Osteoblast (primary cell): ENCODE measurements around the gene RPS3. TPM values are rescaled to one million over a fixed set of nuclear protein-coding genes. Genes with fewer than 3 reads are reported as not detected.
"Not testable (repeated sequence)": the region's sequence is repeated elsewhere in the genome, so short reads cannot be mapped to it uniquely, and the experiment has no call there.

ENCODE experiments used
- DNase-seq: peaks from one replicate; pipeline ENCODE4 v3.0.0; 2011; ENCODE audit warnings: low spot score, mixed read lengths; ENCODE audit not compliant: insufficient read length; ENCODE audit errors: missing footprints
- H2AFZ ChIP-seq: 2 replicates; pipeline ENCODE4 v1.6.0; 2011; ENCODE audit warnings: mild to moderate bottlenecking, low read length
- H3K27ac ChIP-seq: 2 replicates; pipeline ENCODE4 v1.5.1; 2011; ENCODE audit warnings: mild to moderate bottlenecking, low read depth, low read length, moderate library complexity
- H3K27me3 ChIP-seq: 2 replicates; pipeline ENCODE4 v1.6.0; 2012; ENCODE audit warnings: mild to moderate bottlenecking, control low read depth, inconsistent platforms, low read length, moderate library complexity; ENCODE audit not compliant: insufficient read depth
- H3K36me3 ChIP-seq: 2 replicates; pipeline ENCODE4 v1.5.1; 2011; ENCODE audit warnings: mild to moderate bottlenecking, low read length, control low read depth, moderate library complexity; ENCODE audit not compliant: insufficient read depth
- H3K4me1 ChIP-seq: 2 replicates; pipeline ENCODE4 v1.5.1; 2011; ENCODE audit warnings: mild to moderate bottlenecking, low read length, control low read depth, moderate library complexity; ENCODE audit not compliant: insufficient read depth
- H3K4me2 ChIP-seq: 2 replicates; pipeline ENCODE4 v1.6.0; 2011; ENCODE audit warnings: mild to moderate bottlenecking, low read length; ENCODE audit not compliant: insufficient read depth
- H3K4me3 ChIP-seq: fragments of 200-600 bp; sonication (generic); 3 replicates; pipeline ENCODE4 v1.5.1; 2012; ENCODE audit warnings: mild to moderate bottlenecking, low read length, inconsistent platforms; ENCODE audit not compliant: insufficient read depth
- H3K79me2 ChIP-seq: 2 replicates; pipeline ENCODE4 v1.6.0; 2012; ENCODE audit warnings: mild to moderate bottlenecking, low read length, control low read depth, inconsistent platforms; ENCODE audit not compliant: insufficient read depth
- H3K9me3 ChIP-seq: 2 replicates; pipeline ENCODE4 v1.5.1; 2011; ENCODE audit warnings: low read depth, low read length, control low read depth
- H4K20me1 ChIP-seq: 2 replicates; pipeline ENCODE4 v1.6.0; 2012; ENCODE audit warnings: mild to moderate bottlenecking, low read length, control low read depth; ENCODE audit not compliant: insufficient read depth
- total RNA-seq: library from RNA; depleted of rRNA; stranded (reverse); fragments of >200 nt; gene quantifications from 2 replicates; pipeline ENCODE4 v1.2.3, GENCODE V29; 2012
- TF ChIP-seq, protein P1 (sequence below): IDR thresholded peaks from 2 replicates; pipeline ENCODE4 v1.5.1; 2011; ENCODE audit warnings: mild to moderate bottlenecking, low read depth, low read length, moderate library complexity; ENCODE audit errors: extremely low read depth

Gene RPS3
- total RNA-seq, 1 donor = 1,512 TPM

GRCh38 chr11:75365711-75366181, 33.6 kb upstream of the RPS3 start:
- Histone ChIP-seq H3K36me3 (no peaks in the 10 kb centered on the region), H3K27ac (no peak overlapping the region), H3K4me3 (no peak overlapping the region), H3K9me3 (no peaks in the 10 kb centered on the region), H2AFZ (no peak overlapping the region), H3K4me1 (peaks cover 6% of the 10 kb centered on the region), H3K4me2 (no peak overlapping the region), H3K27me3 (peaks cover 8% of the 10 kb centered on the region), H3K79me2 (no peaks in the 10 kb centered on the region), H4K20me1 (no peaks in the 10 kb centered on the region)
- TF ChIP-seq, protein P1, sequence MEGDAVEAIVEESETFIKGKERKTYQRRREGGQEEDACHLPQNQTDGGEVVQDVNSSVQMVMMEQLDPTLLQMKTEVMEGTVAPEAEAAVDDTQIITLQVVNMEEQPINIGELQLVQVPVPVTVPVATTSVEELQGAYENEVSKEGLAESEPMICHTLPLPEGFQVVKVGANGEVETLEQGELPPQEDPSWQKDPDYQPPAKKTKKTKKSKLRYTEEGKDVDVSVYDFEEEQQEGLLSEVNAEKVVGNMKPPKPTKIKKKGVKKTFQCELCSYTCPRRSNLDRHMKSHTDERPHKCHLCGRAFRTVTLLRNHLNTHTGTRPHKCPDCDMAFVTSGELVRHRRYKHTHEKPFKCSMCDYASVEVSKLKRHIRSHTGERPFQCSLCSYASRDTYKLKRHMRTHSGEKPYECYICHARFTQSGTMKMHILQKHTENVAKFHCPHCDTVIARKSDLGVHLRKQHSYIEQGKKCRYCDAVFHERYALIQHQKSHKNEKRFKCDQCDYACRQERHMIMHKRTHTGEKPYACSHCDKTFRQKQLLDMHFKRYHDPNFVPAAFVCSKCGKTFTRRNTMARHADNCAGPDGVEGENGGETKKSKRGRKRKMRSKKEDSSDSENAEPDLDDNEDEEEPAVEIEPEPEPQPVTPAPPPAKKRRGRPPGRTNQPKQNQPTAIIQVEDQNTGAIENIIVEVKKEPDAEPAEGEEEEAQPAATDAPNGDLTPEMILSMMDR = no peak
- no peak for DNase-seq

DNA sequence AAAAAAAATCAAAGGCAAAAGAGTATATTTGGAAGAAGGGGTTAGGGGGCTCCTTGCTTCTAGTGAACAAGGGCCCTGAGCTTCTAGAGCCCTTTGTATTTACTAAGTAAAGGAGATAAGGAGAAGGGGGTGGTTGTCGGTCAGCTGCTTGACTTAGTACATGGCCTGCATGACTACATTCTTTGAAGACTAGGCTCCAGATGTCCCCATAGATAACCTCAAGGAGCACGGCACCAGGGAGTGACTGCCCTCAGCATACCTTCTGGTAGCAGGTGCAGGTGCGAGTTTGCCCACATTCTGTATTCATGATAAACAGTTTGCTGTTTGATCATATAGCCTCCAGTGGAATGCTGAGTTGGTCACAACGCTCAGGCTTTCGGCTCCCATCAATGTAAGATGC, 32.5 kb upstream of the RPS3 start:
- not testable (repeated sequence) for H3K9me3 ChIP-seq, H2AFZ ChIP-seq, H3K27ac ChIP-seq, DNase-seq, H3K36me3 ChIP-seq, H3K4me2 ChIP-seq, H3K4me3 ChIP-seq, H4K20me1 ChIP-seq, H3K4me1 ChIP-seq, H3K79me2 ChIP-seq
- H3K27me3 ChIP-seq = peaks cover 13% of the 10 kb centered on the region

DNA sequence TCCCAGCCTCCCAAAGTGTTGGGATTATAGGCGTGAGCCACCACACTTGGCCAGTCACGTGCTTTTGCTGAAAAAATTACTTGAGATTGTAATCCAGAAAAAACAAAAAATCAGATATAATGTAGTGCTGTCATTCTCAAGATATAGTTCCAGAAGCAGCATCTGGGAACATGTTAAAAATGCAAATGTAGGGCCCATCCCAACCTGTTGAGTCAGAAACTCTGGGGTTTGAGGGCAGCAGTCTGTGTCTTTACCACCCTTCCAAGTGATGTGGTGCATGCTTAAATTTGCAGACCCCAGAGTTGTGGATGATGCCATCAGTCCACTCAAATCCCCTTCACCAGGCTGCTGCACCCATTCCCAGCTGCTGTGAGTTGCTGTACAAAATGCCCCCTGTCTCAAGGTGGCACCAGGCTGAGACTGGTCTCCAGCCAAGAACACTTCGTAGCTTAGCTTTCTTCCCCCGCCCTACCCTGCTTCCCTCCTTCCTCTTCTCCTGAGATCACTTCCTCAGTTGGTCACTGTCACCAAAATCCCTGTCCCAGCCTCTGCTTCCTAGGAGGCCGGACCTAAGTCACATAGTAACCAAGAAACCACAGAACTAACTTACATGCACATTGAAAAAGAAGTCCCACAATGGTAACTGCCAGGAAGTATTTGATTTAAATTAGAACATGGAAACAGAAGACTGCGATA, 29.6 kb upstream of the RPS3 start:
- H2AFZ ChIP-seq = no peak overlapping the region
- no peaks in the 10 kb centered on the region for H4K20me1 ChIP-seq
- no peaks in the 10 kb centered on the region for H3K79me2 ChIP-seq
- DNase-seq = no peak
- TF ChIP-seq, protein P1 = no peak
- no peak overlapping the region for H3K4me2 ChIP-seq
- H3K27me3 ChIP-seq = peaks cover 6% of the 10 kb centered on the region
- H3K36me3 ChIP-seq = no peaks in the 10 kb centered on the region
- peaks cover 6% of the 10 kb centered on the region for H3K4me1 ChIP-seq
- H3K4me3 ChIP-seq = no peak overlapping the region
- no peak overlapping the region for H3K27ac ChIP-seq
- no peaks in the 10 kb centered on the region for H3K9me3 ChIP-seq

- DNase-seq = no peak
- no peak overlapping the region for H3K4me3 ChIP-seq
- no peaks in the 10 kb centered on the region for H3K9me3 ChIP-seq
- no peaks in the 10 kb centered on the region for H3K4me1 ChIP-seq
- no peaks in the 10 kb centered on the region for H4K20me1 ChIP-seq
- H3K27ac ChIP-seq = no peak overlapping the region
- H3K79me2 ChIP-seq = no peaks in the 10 kb centered on the region
- TF ChIP-seq, protein P1 = no peak
- no peaks in the 10 kb centered on the region for H3K36me3 ChIP-seq
- H3K4me2 ChIP-seq = no peak overlapping the region
- H3K27me3 ChIP-seq = peaks cover 6% of the 10 kb centered on the region
- no peak overlapping the region for H2AFZ ChIP-seq
Observed at GRCh38 chr11:75371949-75372876, 27.1 kb upstream of the RPS3 start.
